Gastrocnemius medialis (tissue), 4 donors: Measurements from ENCODE around the gene CDR2. TPM values are rescaled to one million over a fixed set of nuclear protein-coding genes. Genes with fewer than 3 reads are reported as not detected.

Experiments
- ATAC-seq, 2 donors: fragments of 150-250 bp; one replicate each; pipeline ENCODE4 v1.9.1; 2016
- DNase-seq, 2 donors: peaks; one replicate each; pipeline ENCODE4 v3.0.0-alpha.2; 2019
- H3K27ac ChIP-seq, 4 donors: fragments of 200-600 bp; sonication (generic); 1 replicate in 1 of 4; 2 replicates in 3 of 4; pipeline ENCODE4 v1.5.1; 2016 to 2018; ENCODE audit warnings: mild to moderate bottlenecking in 2 of 4, moderate library complexity in 1 of 4
- H3K27me3 ChIP-seq, 3 donors: fragments of 200-600 bp; sonication (generic) in 2 of 3; 1 replicate in 1 of 3; 2 replicates in 2 of 3; pipeline versions ENCODE4 v1.5.1 to v1.6.0; 2016 to 2019; ENCODE audit warnings: mild to moderate bottlenecking in 1 of 3, moderate library complexity in 1 of 3
- H3K36me3 ChIP-seq, 2 donors: fragments of 200-600 bp; sonication (generic) in 1 of 2; one replicate each; pipeline ENCODE4 v1.5.1; 2017 to 2018
- H3K4me1 ChIP-seq, 2 donors: fragments of 200-600 bp; sonication (generic) in 1 of 2; one replicate each; pipeline ENCODE4 v1.5.1; 2016 to 2017; ENCODE audit warnings: mild to moderate bottlenecking in 2 of 2
- H3K4me3 ChIP-seq, 4 donors: fragments of 200-600 bp; sonication (generic) in 3 of 4; 1 replicate in 1 of 4; 2 replicates in 3 of 4; pipeline ENCODE4 v1.5.1; 2016 to 2019; ENCODE audit warnings: mild to moderate bottlenecking in 2 of 4
- H3K9me3 ChIP-seq, 3 donors: fragments of 200-600 bp; sonication (generic) in 2 of 3; 1 replicate in 1 of 3; 2 replicates in 2 of 3; pipeline ENCODE4 v1.5.1; 2016 to 2019
- POLR2A ChIP-seq, 2 donors: fragments of 450-650 bp; IDR thresholded peaks; one replicate each; pipeline ENCODE4 v1.6.1; 2017; ENCODE audit warnings: antibody characterized with exemption in 2 of 2, mild to moderate bottlenecking in 2 of 2, moderate library complexity in 2 of 2
- in situ Hi-C, 4 donors: fragments of 200-750 bp; cut with MboI; loops; one replicate each; pipeline versions ENCODE4 v1.15.0 to v1.8.0; 2017; ENCODE audit warnings: low sequenced_read_pairs in 4 of 4
- intact Hi-C: fragments of 100-400 bp; cut with DNase I; formaldehyde crosslinking; loops from one replicate; pipeline ENCODE4 v1.15.1; 2023; ENCODE audit warnings: low total_unique reads
- total RNA-seq, 4 donors: library from RNA; depleted of rRNA; stranded (reverse); fragments of >200 nt; gene quantifications; one replicate each; pipeline versions ENCODE4 v1.1.0 to v1.2.3, GENCODE V29; 2016
- TF ChIP-seq, protein P1 (sequence below), 5 experiments: fragments of 450-650 bp in 3 of 5; fragments of 200-600 bp in 2 of 5; sonication (generic) in 2 of 5; IDR thresholded peaks in 4 of 5; conservative IDR thresholded peaks in 1 of 5; 1 replicate in 4 of 5; 2 replicates in 1 of 5; pipeline ENCODE4 v1.5.1; 2016 to 2019; ENCODE audit warnings: antibody characterized with exemption in 5 of 5, mild to moderate bottlenecking in 3 of 5, moderate library complexity in 3 of 5

The CDR2 gene
- total RNA-seq, 4 donors from 2014 or later = 4.1 to 7.6 (median 7.3) TPM

- peaks cover 0 to 4% of the 10 kb centered on the region in 2 donors for H3K4me1 ChIP-seq
- intact Hi-C loops (no loop called here), in situ Hi-C loops (loop anchor here in 1 of 4 donors (25.0 kb wide), 1 partner anchor 1143 kb away; no protein-coding TSS in a partner anchor)
- no peak for TF ChIP-seq POLR2A (IDR thresholded peaks at IDR 0.05)
- TF ChIP-seq, protein P1, sequence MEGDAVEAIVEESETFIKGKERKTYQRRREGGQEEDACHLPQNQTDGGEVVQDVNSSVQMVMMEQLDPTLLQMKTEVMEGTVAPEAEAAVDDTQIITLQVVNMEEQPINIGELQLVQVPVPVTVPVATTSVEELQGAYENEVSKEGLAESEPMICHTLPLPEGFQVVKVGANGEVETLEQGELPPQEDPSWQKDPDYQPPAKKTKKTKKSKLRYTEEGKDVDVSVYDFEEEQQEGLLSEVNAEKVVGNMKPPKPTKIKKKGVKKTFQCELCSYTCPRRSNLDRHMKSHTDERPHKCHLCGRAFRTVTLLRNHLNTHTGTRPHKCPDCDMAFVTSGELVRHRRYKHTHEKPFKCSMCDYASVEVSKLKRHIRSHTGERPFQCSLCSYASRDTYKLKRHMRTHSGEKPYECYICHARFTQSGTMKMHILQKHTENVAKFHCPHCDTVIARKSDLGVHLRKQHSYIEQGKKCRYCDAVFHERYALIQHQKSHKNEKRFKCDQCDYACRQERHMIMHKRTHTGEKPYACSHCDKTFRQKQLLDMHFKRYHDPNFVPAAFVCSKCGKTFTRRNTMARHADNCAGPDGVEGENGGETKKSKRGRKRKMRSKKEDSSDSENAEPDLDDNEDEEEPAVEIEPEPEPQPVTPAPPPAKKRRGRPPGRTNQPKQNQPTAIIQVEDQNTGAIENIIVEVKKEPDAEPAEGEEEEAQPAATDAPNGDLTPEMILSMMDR (IDR thresholded peaks at IDR 0.05 in 4 of 5, conservative IDR thresholded peaks at IDR 0.05 in 1 of 5) = no peak
- peaks cover 0 to 92% of the 10 kb centered on the region in 2 donors for H3K36me3 ChIP-seq
- DNase-seq (no peak), ATAC-seq (no peak)
- H3K27me3 ChIP-seq = no peaks in the 10 kb centered on the region
- no peaks in the 10 kb centered on the region for H3K9me3 ChIP-seq
- no peak overlapping the region for H3K4me3 ChIP-seq
- no peak overlapping the region for H3K27ac ChIP-seq
Observed at GRCh38 chr16:22330326-22330725, 44.1 kb downstream of the CDR2 start.

DNA sequence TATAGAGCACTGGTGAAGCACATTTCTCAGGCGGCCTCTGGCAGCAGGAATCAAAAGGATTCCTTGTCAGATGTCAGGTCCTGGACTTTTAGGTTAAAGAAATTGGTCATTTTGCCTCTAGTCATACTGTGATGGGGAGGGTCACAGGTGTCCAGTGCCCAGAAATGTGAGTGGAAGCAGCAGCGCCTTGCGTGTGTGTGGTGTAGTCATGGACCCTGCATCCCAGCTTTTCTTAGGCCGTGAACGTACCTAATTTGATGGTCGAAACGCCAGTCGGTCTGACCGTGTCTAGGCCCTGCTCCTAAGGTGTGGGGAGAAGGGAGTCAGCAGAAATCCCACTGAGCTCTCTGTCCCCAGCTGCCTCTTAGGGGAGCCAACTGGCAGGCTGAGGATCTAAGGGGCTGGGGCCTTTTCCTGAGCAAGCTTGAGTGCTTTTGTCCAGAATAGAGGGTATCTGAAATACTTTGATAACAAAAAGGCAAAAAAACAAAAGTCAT lies 45.2 kb downstream of the CDR2 start:
- ATAC-seq (no peak), DNase-seq (no peak)
- H3K9me3 ChIP-seq = no peaks in the 10 kb centered on the region
- no peak for TF ChIP-seq POLR2A (IDR thresholded peaks at IDR 0.05)
- TF ChIP-seq, protein P1 (IDR thresholded peaks at IDR 0.05 in 4 of 5, conservative IDR thresholded peaks at IDR 0.05 in 1 of 5) = no peak
- in situ Hi-C loops = loop anchor here in 2 of 4 donors (10.0 to 25.0 kb wide), 2 partner anchors 1142 to 1174 kb away; partner anchors contain the start of genes DNAH3 (in 1 of the 2) and LDAF1 (in 1 of the 2)
- peaks cover 0 to 92% of the 10 kb centered on the region in 2 donors for H3K36me3 ChIP-seq
- H3K4me1 ChIP-seq = peaks cover 0 to 4% of the 10 kb centered on the region in 2 donors
- intact Hi-C loops = no loop called here
- H3K27ac ChIP-seq = no peak overlapping the region
- no peaks in the 10 kb centered on the region for H3K27me3 ChIP-seq
- no peak overlapping the region for H3K4me3 ChIP-seq

DNA sequence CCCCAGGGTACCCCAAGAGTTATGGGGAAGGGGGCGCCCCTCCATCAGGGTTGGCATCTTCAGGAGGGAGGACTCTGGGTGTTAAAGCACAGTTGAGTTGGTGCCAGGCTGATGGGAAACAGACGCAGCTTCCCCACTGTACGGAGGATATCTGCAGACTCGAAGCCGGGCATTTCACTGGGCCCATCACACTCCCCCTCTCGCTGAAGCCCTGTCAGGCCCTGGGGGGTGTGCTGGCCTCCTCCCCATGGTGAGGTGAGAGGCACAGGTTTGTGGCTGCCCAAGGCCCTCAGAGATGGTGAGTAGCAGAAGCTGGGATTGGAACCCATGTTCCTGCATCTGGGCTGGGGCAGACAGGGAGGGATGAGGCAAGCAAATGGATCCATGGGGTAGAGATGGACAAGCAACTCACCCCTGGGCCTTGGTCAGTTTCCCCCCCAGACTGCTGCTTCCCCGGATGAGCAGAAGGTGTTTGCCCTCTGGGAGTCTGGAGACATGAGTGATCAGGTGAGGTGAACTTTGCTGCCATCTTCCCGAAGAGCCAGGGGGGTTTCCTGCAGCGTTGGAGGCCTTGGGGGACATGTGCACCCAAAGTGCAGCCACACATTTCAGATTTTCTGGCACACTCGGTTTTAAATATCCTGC lies 46.2 kb downstream of the CDR2 start:
- in situ Hi-C loops (loop anchor here in 2 of 4 donors (10.0 to 25.0 kb wide), 2 partner anchors 1141 to 1173 kb away; partner anchors contain the start of genes DNAH3 (in 1 of the 2) and LDAF1 (in 1 of the 2)), intact Hi-C loops (no loop called here)
- H3K27me3 ChIP-seq = no peaks in the 10 kb centered on the region
- no peak for ATAC-seq
- H3K27ac ChIP-seq = no peak overlapping the region
- H3K4me3 ChIP-seq = no peak overlapping the region
- H3K9me3 ChIP-seq = no peaks in the 10 kb centered on the region
- peaks cover 0 to 92% of the 10 kb centered on the region in 2 donors for H3K36me3 ChIP-seq
- peaks cover 0 to 4% of the 10 kb centered on the region in 2 donors for H3K4me1 ChIP-seq
- TF ChIP-seq, protein P1 (IDR thresholded peaks at IDR 0.05 in 4 of 5, conservative IDR thresholded peaks at IDR 0.05 in 1 of 5) = no peak
- no peak for TF ChIP-seq POLR2A (IDR thresholded peaks at IDR 0.05)
- DNase-seq = no peak

DNA sequence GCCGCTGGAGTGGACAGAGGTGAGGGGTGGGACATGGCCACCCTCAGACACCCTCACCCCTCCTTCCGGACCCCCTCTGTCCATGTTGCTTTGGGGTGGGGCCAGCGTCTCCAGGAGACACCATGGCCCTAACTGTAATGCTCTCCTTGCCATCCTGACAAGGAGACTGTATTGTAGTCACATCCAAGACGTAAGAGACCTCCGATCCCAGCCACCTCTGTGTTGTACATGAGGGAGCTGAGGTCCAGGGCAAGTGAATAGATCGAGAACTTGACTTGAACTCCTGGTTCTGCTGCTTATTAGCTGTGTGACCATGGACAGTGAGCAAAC lies 47.0 kb downstream of the CDR2 start:
- no peaks in the 10 kb centered on the region for H3K9me3 ChIP-seq
- intact Hi-C loops = no loop called here
- peaks cover 0 to 4% of the 10 kb centered on the region in 2 donors for H3K4me1 ChIP-seq
- peaks cover 0 to 85% of the 10 kb centered on the region in 2 donors for H3K36me3 ChIP-seq
- ATAC-seq (no peak), DNase-seq (no peak)
- no peak overlapping the region for H3K4me3 ChIP-seq
- H3K27me3 ChIP-seq = no peaks in the 10 kb centered on the region
- in situ Hi-C loops = loop anchor here in 2 of 4 donors (10.0 to 25.0 kb wide), 2 partner anchors 1140 to 1173 kb away; partner anchors contain the start of genes DNAH3 (in 1 of the 2) and LDAF1 (in 1 of the 2)
- TF ChIP-seq, protein P1 (IDR thresholded peaks at IDR 0.05 in 4 of 5, conservative IDR thresholded peaks at IDR 0.05 in 1 of 5) = no peak
- TF ChIP-seq POLR2A (IDR thresholded peaks at IDR 0.05) = no peak
- H3K27ac ChIP-seq = no peak overlapping the region
